DMS 273 (cell line): ENCODE results near the gene RBM42.
A peak's percentile ranks its signal among the peaks of the same experiment; 100 is the strongest.
"Not testable (repeated sequence)": the region's sequence is repeated elsewhere in the genome, so short reads cannot be mapped to it uniquely, and the experiment has no call there.

Source experiments
- DNase-seq: peaks from one replicate; lab custom pipeline; 2025; ENCODE audit not compliant: unreplicated experiment; lab: John Stamatoyannopoulos, UW

RBM42 gene

DNA sequence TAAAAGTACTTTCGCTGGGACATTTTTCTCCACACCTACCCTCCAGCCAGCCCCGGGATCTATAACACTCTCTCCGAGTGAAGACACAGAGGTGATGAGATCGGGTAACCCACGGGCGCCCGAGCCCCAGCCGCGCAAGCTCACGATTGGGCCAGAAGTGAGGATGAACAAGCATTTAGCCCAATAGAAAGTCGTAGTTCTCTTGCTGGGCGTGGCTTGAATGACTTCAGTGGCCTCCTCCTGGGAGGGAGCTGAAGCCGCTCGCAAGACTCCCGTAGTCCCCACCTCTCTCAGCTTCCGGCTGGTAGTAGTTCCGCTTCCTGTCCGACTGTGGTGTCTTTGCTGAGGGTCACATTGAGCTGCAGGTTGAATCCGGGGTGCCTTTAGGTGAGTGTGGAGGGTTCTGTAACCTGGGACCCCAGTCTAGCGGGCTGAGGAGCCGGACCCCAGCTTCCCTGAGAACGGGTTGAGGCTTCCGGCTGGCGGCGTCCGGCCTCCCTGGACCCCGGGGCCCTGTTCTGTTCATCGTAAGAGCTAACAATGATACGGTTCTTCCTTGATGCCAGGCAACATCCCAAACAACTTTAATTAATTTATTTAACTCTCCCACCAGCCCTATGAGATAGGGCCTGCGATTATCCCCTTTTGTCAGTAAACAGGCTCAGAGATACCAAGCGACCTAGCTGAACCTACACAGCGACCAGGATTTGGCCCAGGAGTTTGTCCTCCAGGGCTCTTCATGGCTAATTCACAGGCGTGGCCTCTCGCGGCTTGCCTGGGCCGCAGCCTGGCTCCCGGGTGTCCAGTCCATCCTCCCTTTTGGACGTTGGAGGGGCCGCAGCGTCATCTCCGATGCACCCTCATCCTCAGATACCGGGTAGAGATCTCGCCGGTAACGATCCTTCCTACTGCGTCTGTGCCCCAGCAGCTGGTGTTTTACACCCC lies 19.5 kb downstream of the RBM42 start, which contains the start of gene COX6B1:
Gene COX6B1, plus strand, starts transcription at position 307 of the 945 bp plus-strand sequence. CDS start 2,921 bp downstream, outside the sequence.
- DNase-seq = peak; percentile 99

DNA sequence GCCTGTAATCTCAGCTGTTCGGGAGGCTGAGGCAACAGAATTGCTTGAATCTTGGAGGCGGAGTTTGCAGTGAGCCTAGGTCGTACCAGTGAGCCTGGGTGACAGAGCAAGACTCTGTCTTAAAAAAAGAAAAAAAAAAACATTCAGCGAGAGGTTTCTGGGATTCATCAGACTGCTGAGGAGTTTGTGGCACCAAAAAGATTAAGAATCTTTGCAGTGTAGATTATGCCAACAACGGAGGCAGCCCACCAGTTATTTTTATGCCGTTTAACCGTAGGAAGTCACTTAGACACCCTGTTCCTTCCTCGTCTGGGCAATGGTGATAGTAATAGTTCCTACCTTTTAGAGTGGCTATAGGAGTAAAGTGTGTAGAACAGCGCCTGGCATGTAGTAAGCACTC lies 21.7 kb downstream of the RBM42 start:
- DNase-seq = no peak

DNA sequence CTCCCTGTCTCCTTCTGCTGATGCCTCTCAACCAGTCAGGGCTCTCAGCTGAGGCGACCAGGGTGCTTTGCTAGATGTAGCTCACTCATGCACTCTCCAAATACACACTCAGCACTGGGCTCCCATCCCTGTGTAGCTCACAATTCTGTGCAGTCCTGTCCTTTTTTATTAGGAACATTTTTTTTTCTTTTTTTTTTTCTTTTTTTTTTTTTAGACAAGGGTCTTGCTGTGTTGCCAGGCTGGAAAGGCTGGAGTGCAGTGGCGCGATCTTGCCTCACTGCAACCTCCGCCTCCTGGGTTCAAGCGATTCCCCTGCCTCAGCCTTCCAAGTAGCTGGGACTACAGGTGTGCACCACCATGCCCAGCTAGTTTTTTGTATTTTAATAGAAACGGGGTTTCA lies 26.0 kb downstream of the RBM42 start:
- DNase-seq = not testable (repeated sequence)

DNA sequence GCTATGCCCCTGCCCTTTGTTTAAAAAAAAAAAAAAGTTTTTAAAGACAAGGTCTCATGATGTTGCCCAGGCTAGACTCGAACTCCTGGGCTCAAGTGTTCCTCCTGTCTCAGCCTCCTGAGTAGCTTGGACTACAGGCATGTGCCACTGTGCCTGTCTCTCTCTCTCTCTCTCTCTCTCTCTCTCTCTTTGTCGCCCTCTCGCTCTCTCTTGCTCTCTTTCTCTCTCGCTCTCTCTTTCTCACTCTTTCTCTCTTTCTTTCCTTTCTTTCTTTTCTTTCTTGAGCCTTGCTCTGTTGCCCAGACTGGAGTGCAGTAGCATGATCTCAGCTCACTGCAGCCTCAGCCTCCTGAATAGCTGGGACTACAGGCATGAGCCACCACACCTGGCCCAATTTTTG lies 26.8 kb downstream of the RBM42 start:
- no peak for DNase-seq

DNA sequence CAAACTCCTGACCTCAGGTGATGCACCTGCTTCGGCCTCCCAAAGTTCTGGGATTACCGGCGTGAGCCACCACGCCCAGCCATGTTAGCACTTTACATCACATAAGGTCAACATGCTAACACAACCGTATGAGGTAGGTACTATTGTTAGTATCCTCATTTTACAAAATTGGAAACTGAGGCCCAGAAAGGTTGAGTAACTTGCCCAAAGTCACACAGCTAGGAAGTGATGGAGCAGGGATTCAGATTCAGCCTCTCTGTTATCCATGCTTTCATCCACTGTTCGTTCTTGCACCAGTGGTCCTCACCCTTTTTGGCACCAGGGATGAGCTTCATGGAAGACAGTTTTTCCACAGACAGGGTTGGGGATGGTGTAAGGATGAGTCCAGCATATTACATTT lies 27.9 kb downstream of the RBM42 start:
- DNase-seq = no peak

DNA sequence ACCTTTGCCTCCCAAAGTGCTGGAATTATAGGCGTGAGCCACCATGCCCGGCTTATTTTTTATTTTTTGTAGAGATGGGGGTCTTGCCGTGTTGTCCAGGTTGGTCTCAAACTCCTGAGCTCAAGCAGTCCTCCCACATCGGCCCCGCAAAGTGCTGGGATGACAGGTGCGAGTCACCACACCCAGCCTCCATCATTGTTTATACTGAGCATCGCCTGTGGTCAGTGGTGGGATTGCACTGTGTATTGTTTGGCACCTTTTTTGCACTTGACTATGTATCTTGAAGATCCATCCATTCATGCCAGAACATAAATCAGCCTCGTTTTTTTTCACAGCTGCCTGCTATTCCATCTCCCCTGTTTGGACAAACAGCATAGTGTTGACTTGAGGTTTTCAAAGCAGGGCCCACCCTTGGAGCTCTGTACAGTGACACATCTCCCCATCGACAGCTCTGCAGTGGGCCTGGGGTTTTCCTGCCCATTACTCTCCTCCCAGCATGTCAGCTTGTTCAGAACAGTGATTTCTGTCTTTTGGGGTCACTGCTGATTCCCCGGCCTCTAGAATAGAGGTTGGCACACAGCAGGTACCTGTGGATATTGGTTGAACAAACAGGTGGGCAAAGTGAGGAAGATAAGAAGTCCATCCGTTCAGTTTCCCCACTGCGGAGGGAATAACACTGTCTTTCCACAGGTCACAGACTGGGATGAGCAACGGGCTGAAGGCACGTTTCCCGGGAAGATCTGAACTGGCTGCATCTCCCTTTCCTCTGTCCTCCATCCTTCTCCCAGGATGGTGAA lies 29.3 kb downstream of the RBM42 start:
- DNase-seq = peak; percentile 20

DNA sequence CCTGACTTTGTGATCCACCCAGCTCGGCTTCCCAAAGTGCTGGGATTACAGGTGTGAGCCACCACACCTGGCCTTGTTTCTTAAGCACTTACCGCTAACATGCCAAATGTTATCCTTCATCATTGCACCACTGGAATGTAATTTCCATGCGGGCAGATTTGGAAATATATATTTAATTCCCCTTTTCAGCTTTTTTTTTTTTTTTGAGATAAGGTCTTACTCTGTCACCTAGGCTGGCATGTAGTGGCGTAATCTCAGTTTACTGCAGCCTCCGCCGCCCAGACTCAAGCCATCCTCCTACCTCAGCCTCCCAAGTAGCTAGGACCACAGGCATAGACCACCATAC lies 33.1 kb downstream of the RBM42 start:
- DNase-seq = no peak

DNA sequence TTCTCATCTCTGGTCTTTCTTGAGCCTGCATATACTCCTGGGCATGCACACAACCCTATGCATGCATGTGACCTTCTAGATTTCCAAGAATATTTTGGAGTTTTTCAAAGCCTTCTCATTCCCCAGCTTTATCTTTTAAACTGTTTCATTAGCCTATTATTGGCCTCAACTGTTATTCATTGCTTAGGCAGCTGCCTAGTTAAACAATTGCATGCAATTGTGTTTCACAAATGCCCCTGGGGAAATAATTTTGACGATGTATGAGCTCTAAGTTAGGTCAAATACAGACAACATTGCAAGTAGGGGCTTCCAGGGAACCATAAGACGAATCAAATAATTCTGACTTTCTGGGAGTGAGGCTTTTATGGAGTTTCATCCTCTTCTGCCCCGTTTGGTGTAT lies 35.1 kb downstream of the RBM42 start:
- no peak for DNase-seq

DNA sequence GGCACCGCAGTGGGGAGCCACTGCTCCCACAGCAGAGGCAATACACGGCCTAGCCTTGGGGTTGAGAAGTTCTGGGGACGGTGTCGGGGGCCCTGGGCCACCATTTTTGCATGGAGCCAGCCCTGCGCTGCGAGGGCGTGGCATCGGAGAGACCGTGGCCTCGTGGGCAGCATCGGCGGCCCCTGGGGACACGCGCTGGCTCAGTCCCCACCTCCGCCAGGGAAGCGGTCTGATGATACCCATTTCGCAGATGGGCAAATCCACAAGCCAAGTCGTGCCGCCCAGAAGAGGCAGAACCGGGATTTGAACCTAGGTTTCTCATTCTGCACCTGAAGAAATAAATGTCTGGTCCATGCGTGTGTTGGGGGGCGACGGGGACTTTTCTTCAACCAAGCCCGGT lies 36.3 kb downstream of the RBM42 start:
- DNase-seq = no peak

DNA sequence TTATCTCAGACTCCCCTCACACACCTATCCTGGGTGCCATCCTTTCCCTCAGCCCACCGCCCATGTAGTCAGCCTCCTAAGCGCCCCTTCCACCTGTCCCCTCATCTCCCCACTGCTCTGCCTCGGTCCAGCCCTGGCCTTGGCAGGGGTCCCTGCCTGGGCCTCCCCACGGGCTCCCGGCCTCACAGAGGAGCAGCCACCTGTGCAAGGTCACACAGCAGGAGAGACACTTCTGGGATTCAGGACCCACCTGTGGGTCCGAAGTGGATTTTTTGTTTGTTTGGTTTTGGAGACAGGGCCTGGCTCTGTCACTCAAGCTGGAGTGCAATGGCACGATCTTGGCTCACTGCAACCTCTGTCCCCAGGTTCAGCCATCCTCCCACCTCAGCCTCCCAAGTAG lies 36.8 kb downstream of the RBM42 start:
- no peak for DNase-seq

DNA sequence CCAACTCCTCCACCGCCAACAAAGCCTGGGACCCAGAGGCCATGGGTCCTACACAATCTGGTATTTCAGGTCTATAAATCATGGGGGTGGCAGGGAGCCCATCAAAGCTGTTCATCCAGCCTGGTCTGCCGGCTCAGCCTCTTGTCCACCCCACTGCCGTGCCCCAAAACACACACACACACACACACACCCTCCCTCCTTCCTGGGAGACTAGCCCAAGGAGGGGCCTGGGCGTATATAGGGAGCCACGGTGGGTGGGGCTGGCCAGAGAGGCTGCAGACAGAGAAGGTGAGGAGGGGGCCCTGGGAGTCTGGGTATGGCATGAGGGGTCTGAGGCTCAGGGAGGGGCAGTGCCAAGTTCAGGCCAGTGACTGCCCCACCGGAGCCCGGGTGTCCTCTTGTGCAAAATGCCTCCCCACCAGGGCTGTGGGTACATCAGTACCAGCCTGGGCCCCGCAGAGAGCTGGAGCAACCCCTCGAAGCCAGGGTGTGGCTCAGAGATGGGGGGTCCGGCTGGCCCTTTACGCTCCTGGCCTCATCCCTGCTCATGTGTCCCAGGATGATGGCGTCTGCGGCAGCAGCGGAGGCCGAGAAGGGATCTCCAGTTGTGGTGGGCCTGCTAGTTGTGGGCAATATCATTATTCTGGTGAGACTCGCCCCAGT lies 37.5 kb downstream of the RBM42 start, which contains the start of gene UPK1A:
Gene UPK1A, plus strand, starts transcription at position 267 of the 663 bp plus-strand sequence. Its CDS starts 296 bp downstream, at position 563.
- no peak for DNase-seq

DNA sequence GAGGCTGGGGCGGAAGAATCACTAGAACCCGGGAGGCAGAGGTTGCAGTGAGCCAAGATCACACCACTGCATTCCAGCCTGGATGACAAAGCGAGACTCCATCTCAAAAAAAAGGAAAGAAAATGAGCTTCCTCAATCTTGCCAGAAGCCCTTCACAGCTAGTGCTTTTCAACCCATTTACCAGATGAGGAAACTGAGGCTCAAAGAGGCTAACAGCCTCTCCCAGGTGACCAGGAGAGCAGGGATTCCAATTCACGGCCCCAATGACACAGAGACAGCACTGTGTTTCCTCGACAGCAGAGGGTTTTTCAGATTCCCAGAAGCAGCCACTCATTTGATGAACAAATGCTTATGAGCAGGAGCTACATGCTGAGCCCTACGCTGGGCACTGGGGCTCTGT lies 40.7 kb downstream of the RBM42 start:
- no peak for DNase-seq

DNA sequence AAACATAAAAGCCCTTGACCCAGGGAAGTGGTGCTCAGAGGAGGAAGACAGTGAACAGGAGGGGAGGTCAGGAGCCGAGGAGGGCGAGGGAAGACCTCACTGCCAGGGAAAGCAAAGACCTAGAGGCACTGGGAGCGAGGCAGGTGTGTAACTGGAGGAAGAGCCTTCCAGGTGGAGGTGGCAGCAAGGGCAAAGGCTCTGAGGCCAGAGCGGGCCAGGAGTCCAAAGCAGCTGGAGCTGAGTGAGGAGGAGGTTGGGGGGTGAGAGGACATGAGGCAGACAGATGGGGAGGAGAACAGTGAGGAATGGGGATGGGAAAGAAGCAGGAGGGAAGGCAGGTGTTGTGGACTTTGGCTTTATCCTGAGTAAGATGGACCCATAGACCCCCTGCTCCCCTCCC lies 41.1 kb downstream of the RBM42 start:
- peak; percentile 40 for DNase-seq

DNA sequence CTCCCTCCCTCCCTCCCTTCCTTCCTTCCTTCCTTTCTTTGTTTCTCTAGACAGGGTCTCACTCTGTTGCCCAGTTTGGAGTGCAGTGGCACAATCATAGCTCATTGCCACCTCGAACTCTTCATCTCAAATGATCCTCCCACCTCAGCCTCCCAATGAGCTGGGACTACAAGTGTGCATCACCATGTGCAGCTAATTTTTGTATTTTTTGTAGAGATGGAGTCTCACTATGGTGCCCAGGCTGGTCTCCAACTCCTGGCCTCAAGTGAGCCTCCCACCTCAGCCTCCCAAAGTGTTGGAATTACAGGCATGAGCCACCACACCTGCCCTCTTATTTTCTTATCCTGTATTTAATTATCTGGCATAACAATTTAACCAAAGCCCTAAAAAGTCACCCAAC lies 41.9 kb downstream of the RBM42 start:
- DNase-seq = no peak

DNA sequence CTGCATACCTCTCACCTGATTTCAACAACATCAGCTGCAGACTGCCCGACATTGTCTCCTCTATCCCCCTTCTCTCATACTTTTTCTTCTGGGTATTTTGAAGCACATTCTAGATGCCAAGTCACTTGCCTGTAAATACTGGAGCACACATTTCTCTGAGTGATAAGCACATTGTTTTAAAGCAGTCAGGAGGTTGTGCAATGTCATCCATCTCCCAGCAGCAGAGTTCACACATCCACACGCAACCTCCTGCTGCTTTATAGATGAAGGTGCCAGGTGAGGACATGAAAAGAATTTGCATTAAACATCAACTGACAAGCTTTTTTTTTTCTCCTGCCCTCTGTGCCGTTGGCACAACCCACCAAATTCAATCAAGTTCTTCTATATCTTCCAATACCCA lies 43.0 kb downstream of the RBM42 start:
- no peak for DNase-seq

DNA sequence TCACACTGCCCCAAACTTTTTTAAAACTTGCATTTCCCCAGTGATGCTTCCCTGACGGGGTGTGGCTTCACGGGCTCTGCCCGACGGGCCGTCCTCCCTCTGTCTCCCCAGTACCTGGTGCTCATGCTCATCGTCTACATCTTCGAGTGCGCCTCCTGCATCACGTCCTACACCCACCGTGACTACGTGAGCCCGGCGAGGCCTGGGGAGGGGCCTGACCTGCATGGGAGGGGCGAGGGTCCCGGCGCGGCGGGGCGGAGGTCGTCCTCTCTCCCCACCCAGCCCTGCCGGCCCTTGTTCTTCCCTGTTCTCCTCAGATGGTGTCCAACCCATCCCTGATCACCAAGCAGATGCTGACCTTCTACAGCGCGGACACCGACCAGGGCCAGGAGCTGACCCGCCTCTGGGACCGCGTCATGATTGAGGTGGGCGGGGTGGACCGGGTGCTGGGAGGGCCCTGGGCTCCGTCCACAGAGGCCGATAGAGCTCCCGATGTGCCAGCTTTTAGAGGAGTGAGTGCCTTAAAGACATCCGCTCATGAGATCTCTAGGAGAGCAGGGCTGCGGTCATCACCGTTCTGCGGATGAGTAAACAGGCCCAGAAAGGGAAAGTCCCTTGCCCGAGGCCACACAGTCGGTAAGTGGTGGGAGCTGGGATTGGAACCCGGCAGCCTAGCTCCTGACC lies 44.4 kb downstream of the RBM42 start:
- peak; percentile 57 for DNase-seq

DNA sequence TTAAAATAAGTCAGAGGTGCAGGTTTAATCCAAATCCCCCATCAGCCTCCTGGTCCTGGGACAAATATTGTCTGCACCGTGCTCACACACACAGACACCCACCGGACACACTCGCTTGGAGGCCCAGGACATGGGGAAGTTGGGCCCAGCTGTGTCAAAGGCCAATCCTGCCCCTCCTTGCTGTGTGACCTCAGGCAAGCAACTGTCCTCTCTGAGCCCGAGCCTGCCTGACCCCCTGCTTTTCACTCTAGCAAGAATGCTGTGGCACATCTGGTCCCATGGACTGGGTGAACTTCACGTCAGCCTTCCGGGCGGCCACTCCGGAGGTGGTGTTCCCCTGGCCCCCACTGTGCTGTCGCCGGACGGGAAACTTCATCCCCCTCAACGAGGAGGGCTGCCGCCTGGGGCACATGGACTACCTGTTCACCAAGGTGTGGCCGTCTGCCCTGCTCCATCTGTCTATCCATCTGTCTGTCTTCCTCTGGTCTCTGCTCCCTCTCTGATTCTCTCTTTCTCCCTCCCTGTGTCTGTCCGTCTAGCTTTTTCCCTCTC lies 46.8 kb downstream of the RBM42 start:
- no peak for DNase-seq
